IPS-18a (cell line): ENCODE measurements around the gene CALN1.
A peak's percentile ranks its signal among the peaks of the same experiment; 100 is the strongest.

Experiments used
- H3K27ac ChIP-seq: one replicate; pipeline ENCODE4 v1.5.1; 2013; ENCODE audit warnings: low read length
- H3K27me3 ChIP-seq: one replicate; pipeline ENCODE4 v1.6.1; 2013; ENCODE audit warnings: mild to moderate bottlenecking, low read length; ENCODE audit not compliant: control insufficient read depth, insufficient read depth
- H3K36me3 ChIP-seq: one replicate; pipeline ENCODE4 v1.6.1; 2013; ENCODE audit warnings: low read depth, low read length; ENCODE audit not compliant: control insufficient read depth
- H3K4me1 ChIP-seq: one replicate; pipeline ENCODE4 v1.6.1; 2013; ENCODE audit warnings: low read depth, low read length; ENCODE audit not compliant: control insufficient read depth
- H3K4me3 ChIP-seq: one replicate; pipeline ENCODE4 v1.5.1; 2013; ENCODE audit warnings: low read length
- H3K9ac ChIP-seq: one replicate; pipeline ENCODE4 v1.6.1; 2013; ENCODE audit warnings: mild to moderate bottlenecking, low read length, moderate library complexity
- H3K9me3 ChIP-seq: one replicate; pipeline ENCODE4 v1.6.1; 2013; ENCODE audit warnings: low read depth, low read length; ENCODE audit not compliant: control insufficient read depth

The CALN1 gene

DNA sequence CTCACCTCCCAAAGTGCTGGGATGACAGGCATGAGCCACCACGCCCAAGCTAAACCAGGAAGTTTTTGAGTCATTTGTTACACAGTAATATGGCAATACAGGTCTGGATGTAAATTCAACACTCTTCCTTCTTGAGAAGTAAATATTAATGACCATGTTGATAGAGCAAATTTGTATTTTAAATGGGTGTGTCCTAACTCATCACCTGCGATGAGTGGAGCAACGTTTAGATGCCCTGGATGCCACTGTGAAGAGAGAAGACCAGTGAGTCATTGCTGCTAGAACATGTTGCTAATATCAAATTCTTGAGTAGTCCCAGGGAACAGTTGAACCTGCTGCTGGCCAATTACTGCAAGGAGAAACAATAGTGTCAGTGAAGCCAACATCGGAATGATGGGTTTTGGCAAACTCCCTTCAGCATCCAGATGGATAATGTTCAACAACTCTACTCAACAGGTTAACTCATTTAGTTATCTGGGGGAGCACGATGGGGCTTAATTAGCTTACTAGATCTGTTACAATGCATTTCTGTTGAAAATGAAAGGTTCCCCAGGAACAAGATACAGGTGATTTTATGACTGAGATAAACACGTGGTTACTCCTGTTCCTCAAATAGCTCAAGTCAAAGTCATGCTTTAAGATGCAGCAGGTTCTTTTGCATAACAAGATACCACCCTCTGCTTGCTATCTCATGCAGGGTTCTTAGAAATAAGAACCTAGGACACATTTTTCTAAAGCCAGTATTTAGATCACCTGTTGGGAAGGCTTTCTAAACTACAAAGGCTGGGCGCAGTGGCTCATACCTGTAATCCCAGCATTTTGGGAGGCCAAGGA lies 146.8 kb downstream of the CALN1 start:
- Histone ChIP-seq H3K4me3 (peak overlapping the region; percentile 15), H3K9ac (no peak overlapping the region), H3K4me1 (peaks cover 47% of the 10 kb centered on the region), H3K27me3 (no peaks in the 10 kb centered on the region), H3K27ac (peak overlapping the region; percentile 14), H3K36me3 (no peaks in the 10 kb centered on the region), H3K9me3 (no peaks in the 10 kb centered on the region)

DNA sequence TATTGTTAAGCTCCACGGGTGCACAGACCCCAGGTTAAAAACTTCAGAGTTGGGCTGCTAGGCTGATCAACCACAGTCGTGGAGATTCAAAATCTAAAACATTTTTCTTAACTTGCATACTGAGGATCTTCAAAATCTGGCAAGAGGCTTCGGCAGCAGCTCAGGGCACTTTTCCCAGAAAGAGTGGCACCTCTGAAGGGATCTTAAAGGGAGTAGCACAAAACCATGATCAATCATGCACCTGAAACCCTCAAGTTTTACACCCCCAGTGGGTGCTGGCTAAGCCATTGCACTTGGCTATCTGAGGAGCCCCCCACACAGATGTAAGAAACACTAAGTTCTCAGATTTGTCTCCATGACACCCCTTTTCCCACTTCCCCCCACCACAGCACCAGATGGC lies 151.7 kb downstream of the CALN1 start:
- no peaks in the 10 kb centered on the region for H3K36me3 ChIP-seq
- no peak overlapping the region for H3K9ac ChIP-seq
- no peak overlapping the region for H3K27ac ChIP-seq

DNA sequence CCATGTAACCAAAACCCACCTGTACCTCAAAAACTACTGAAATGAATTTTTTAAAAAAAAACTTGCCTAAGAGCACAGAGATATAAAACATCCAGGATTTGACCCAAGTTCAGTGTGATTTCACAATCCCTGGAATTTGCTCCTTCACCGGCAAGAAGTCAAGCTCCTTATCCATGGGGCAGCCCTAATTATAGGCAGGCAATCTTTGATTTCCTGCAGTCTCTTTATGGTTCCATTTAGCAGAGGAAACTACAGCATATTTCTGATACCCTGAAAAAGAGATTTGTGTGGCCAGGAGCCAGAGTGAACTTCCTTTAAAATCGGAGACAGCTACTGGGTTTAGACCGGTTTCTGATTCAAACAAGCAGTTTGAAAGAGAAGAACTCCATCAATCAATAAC lies 154.1 kb downstream of the CALN1 start:
- Histone ChIP-seq H3K36me3 (no peaks in the 10 kb centered on the region), H3K9ac (no peak overlapping the region), H3K27me3 (no peaks in the 10 kb centered on the region), H3K27ac (no peak overlapping the region), H3K9me3 (no peaks in the 10 kb centered on the region), H3K4me1 (peaks cover 7% of the 10 kb centered on the region), H3K4me3 (no peak overlapping the region)

More for the DNA sequence above, 151.7 kb downstream of the CALN1 start:
- no peaks in the 10 kb centered on the region for H3K27me3 ChIP-seq
- no peak overlapping the region for H3K4me3 ChIP-seq
- H3K4me1 ChIP-seq: peaks cover 14% of the 10 kb centered on the region
- H3K9me3 ChIP-seq: no peaks in the 10 kb centered on the region

DNA sequence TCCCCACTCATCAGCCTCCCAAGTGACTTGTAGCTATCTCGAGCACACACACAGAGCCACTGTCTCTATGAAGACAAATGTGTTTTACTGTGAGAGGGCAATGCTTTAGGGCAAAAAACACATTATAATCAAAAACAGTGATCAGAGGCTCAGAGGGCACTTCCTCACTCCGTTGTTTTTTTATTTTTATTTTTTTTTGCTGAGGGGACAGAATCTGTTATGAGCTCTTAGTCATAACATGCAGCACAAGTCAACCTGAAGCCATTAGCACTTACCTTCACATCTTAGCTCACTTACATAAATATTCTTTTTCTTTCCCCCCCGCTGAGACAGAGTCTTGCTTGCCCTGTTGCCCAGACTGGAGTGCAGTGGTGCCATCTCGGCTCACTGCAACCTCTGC lies 157.7 kb downstream of the CALN1 start:
- H3K9ac ChIP-seq: no peak overlapping the region
- H3K36me3 ChIP-seq: no peaks in the 10 kb centered on the region
- no peaks in the 10 kb centered on the region for H3K9me3 ChIP-seq
- H3K4me3 ChIP-seq: no peak overlapping the region
- no peaks in the 10 kb centered on the region for H3K27me3 ChIP-seq
- H3K4me1 ChIP-seq: no peaks in the 10 kb centered on the region
- H3K27ac ChIP-seq: no peak overlapping the region

- no peak overlapping the region for H3K4me3 ChIP-seq
- no peaks in the 10 kb centered on the region for H3K4me1 ChIP-seq
- H3K27ac ChIP-seq: no peak overlapping the region
- H3K9me3 ChIP-seq: no peaks in the 10 kb centered on the region
- H3K9ac ChIP-seq: no peak overlapping the region
- H3K27me3 ChIP-seq: no peaks in the 10 kb centered on the region
- no peaks in the 10 kb centered on the region for H3K36me3 ChIP-seq
Observed at GRCh38 chr7:72249106-72249505, 163.0 kb downstream of the CALN1 start.

GRCh38 chr7:72244826-72245398 lies 167.2 kb downstream of the CALN1 start:
- no peaks in the 10 kb centered on the region for H3K36me3 ChIP-seq
- H3K9ac ChIP-seq: no peak overlapping the region
- no peak overlapping the region for H3K27ac ChIP-seq
- no peaks in the 10 kb centered on the region for H3K9me3 ChIP-seq
- no peaks in the 10 kb centered on the region for H3K27me3 ChIP-seq
- H3K4me1 ChIP-seq: peaks cover 8% of the 10 kb centered on the region
- no peak overlapping the region for H3K4me3 ChIP-seq

DNA sequence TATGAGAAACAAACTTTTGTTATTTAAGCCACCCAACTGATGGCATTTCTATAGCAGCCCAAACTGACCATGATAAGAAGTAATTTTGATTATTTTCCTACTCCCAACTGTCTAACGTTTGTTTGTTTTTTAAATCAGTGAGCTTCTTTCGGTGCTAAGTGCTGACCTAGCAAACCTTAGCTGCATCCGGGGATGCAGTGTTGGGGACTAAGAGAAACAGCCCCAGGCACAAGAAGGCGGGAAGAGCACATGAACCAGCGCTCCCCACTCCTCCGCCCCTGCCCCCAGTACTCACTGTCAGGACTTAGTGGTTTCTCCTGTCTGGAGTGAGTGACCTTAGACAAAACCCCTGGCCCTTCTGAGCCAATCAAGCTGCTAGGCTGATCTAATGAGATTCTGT lies 168.8 kb downstream of the CALN1 start:
- Histone ChIP-seq H3K27me3 (no peaks in the 10 kb centered on the region), H3K27ac (no peak overlapping the region), H3K4me1 (peaks cover 8% of the 10 kb centered on the region), H3K9me3 (no peaks in the 10 kb centered on the region), H3K36me3 (no peaks in the 10 kb centered on the region), H3K9ac (no peak overlapping the region), H3K4me3 (no peak overlapping the region)

GRCh38 chr7:72235351-72235750 lies 176.8 kb downstream of the CALN1 start:
- no peaks in the 10 kb centered on the region for H3K27me3 ChIP-seq
- no peaks in the 10 kb centered on the region for H3K36me3 ChIP-seq
- no peak overlapping the region for H3K9ac ChIP-seq
- H3K4me1 ChIP-seq: peaks cover 3% of the 10 kb centered on the region
- no peaks in the 10 kb centered on the region for H3K9me3 ChIP-seq
- no peak overlapping the region for H3K4me3 ChIP-seq
- H3K27ac ChIP-seq: no peak overlapping the region

DNA sequence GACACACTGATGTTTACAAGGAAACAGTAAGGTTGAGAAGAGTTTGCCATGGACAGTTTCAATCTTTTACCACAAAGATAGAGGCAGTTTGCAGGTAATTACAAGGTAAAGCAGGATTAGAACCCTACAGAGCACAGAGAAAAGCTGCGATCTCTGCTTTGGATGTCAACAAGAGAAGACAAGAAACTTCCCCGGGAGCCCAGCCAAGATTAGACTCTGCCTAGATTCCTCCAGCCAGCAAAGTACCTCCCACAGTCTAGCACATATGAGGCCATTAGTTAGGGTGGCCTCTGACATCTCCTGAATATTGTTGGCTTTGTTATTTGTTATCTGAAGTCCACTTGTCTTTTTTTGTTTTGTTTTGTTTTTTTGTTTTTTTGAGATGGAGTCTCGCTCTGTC lies 178.1 kb downstream of the CALN1 start:
- H3K27me3 ChIP-seq: no peaks in the 10 kb centered on the region
- H3K27ac ChIP-seq: no peak overlapping the region
- H3K4me3 ChIP-seq: no peak overlapping the region
- peaks cover 3% of the 10 kb centered on the region for H3K4me1 ChIP-seq
- H3K9me3 ChIP-seq: no peaks in the 10 kb centered on the region
- no peak overlapping the region for H3K9ac ChIP-seq
- H3K36me3 ChIP-seq: no peaks in the 10 kb centered on the region

DNA sequence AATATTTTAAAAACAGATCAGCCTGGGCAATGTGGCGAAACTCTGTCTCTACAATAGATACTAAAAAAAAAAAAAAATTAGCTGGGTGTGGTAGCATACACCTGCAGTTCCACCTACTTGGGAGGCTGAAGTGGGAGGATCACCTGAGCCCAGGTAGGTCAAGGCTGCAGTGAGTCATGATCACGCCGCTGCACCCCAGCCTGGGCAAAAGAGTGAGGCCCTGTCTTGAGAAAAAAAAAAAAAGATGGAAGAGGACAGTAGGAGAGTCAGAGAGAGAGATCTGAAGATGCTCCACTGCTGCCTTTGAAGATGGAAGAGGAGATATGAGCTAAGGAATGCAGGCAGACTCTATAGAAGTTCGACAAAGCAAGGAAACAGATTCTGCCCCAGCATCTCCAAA lies 181.9 kb downstream of the CALN1 start:
- Histone ChIP-seq H3K27me3 (no peaks in the 10 kb centered on the region), H3K4me3 (no peak overlapping the region), H3K9ac (no peak overlapping the region), H3K36me3 (no peaks in the 10 kb centered on the region), H3K27ac (no peak overlapping the region), H3K9me3 (no peaks in the 10 kb centered on the region), H3K4me1 (peaks cover 3% of the 10 kb centered on the region)

DNA sequence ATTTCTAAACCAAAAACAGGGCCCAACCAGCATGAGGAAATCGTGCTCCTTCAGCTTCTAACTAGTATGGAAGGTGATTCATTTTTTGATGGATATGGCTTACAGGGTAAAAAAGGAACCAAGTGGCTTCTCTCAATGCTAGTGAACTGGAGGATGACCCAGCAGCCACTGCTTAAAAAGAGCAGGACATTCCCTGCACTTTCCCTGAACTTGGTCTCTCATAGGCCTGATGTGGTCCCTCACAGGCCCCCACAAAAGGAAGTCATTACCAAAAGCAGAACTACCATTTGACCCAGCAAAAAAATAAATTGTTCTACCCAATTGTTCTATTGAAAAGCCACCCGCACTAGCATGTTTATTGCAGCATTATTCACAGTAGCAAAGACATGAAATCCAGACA lies 188.8 kb downstream of the CALN1 start:
- Histone ChIP-seq H3K9ac (no peak overlapping the region), H3K27me3 (no peaks in the 10 kb centered on the region), H3K4me1 (no peaks in the 10 kb centered on the region), H3K27ac (no peak overlapping the region), H3K36me3 (no peaks in the 10 kb centered on the region), H3K9me3 (no peaks in the 10 kb centered on the region), H3K4me3 (no peak overlapping the region)

GRCh38 chr7:72222136-72222535 lies 190.0 kb downstream of the CALN1 start:
- no peaks in the 10 kb centered on the region for H3K9me3 ChIP-seq
- H3K4me1 ChIP-seq: no peaks in the 10 kb centered on the region
- no peak overlapping the region for H3K27ac ChIP-seq
- no peak overlapping the region for H3K4me3 ChIP-seq
- H3K36me3 ChIP-seq: no peaks in the 10 kb centered on the region
- no peak overlapping the region for H3K9ac ChIP-seq
- no peaks in the 10 kb centered on the region for H3K27me3 ChIP-seq
